Stimulated activated naive CD8-positive, alpha-beta T cell treated with anti-CD3 and anti-CD28 coated beads, Interleukin-15, amount 100 ng/mL, for 72 hours (primary cell): ENCODE measurements around the gene GRIK5.
"Not testable (repeated sequence)": the region's sequence is repeated elsewhere in the genome, so short reads cannot be mapped to it uniquely, and the experiment has no call there.

ENCODE experiments used
- ATAC-seq: fragments of 150-1000 bp; cut with Tn5 transposase; 2 replicates; pipeline ENCODE4 v1.10.0; 2021; ENCODE audit warnings: mild to moderate bottlenecking, moderate library complexity
- DNase-seq, 2 donors: peaks; one replicate each; pipeline ENCODE4 v3.0.0; 2021 to 2022
- H3K27ac Mint-ChIP-seq, 2 donors: one replicate each; pipeline ENCODE4 v1.8.0; 2022; ENCODE audit warnings: mild to moderate bottlenecking in 2 of 2, mixed read lengths in 2 of 2, moderate library complexity in 2 of 2
- H3K27me3 Mint-ChIP-seq: one replicate; pipeline ENCODE4 v1.8.0; 2022; ENCODE audit warnings: mixed read lengths
- H3K4me1 Mint-ChIP-seq: one replicate; pipeline ENCODE4 v1.8.0; 2022; ENCODE audit warnings: mild to moderate bottlenecking, mixed read lengths
- H3K4me3 Mint-ChIP-seq, 2 donors: one replicate each; pipeline ENCODE4 v1.8.0; 2022; ENCODE audit warnings: mild to moderate bottlenecking in 2 of 2, mixed read lengths in 2 of 2, moderate library complexity in 1 of 2
- H3K9me3 Mint-ChIP-seq, 2 donors: one replicate each; pipeline ENCODE4 v1.8.0; 2022; ENCODE audit warnings: mixed read lengths in 2 of 2

The GRIK5 gene

GRCh38 chr19:42069619-42070351, at the start of gene GRIK5:
Gene GRIK5, minus strand, starts transcription at chr19:42070206. Its CDS starts 4,436 bp downstream, at chr19:42065770.
- Mint-ChIP-seq H3K4me1 (no peaks in the 10 kb centered on the region), H3K9me3 (no peaks in the 10 kb centered on the region), H3K27me3 (peaks cover 21% of the 10 kb centered on the region), H3K4me3 (no peak within 1 kb of the TSS), H3K27ac (no peak within 1 kb of the TSS)
- ATAC-seq (peak; percentile 46), DNase-seq (no peak)

- H3K9me3 Mint-ChIP-seq, result no peaks in the 10 kb centered on the region
- no peak overlapping the region for H3K27ac Mint-ChIP-seq
- ATAC-seq (no peak), DNase-seq (no peak)
- H3K27me3 Mint-ChIP-seq, result no peaks in the 10 kb centered on the region
- H3K4me1 Mint-ChIP-seq, result peaks cover 82% of the 10 kb centered on the region
- H3K4me3 Mint-ChIP-seq, result no peak overlapping the region
These were observed 47.1 kb upstream of the GRIK5 start for GRCh38 chr19:42117076-42117475.

- Mint-ChIP-seq H3K4me1 (peaks cover 83% of the 10 kb centered on the region), H3K27ac (no peak overlapping the region), H3K9me3 (no peaks in the 10 kb centered on the region), H3K27me3 (no peaks in the 10 kb centered on the region), H3K4me3 (no peak overlapping the region)
- no peak for DNase-seq
- ATAC-seq, result no peak
These were observed 46.5 kb upstream of the GRIK5 start for GRCh38 chr19:42116308-42117075.

GRCh38 chr19:42115705-42116104, 45.7 kb upstream of the GRIK5 start:
- Mint-ChIP-seq H3K4me3 (no peak overlapping the region), H3K27me3 (no peaks in the 10 kb centered on the region), H3K4me1 (peaks cover 83% of the 10 kb centered on the region), H3K27ac (peak overlapping the region in 1 of 2 donors; percentile 56), H3K9me3 (no peaks in the 10 kb centered on the region)
- ATAC-seq (no peak), DNase-seq (no peak)

GRCh38 chr19:42115219-42115618, 45.2 kb upstream of the GRIK5 start:
- Mint-ChIP-seq H3K27ac (peak overlapping the region; percentile 27 to 77), H3K4me1 (peaks cover 79% of the 10 kb centered on the region), H3K4me3 (no peak overlapping the region), H3K9me3 (no peaks in the 10 kb centered on the region), H3K27me3 (no peaks in the 10 kb centered on the region)
- DNase-seq (no peak), ATAC-seq (no peak)

GRCh38 chr19:42114412-42114811, 44.4 kb upstream of the GRIK5 start:
- Mint-ChIP-seq H3K9me3 (no peaks in the 10 kb centered on the region), H3K4me3 (no peak overlapping the region), H3K27ac (no peak overlapping the region), H3K27me3 (no peaks in the 10 kb centered on the region), H3K4me1 (peaks cover 74% of the 10 kb centered on the region)
- no peak for ATAC-seq
- DNase-seq, result no peak

GRCh38 chr19:42113641-42114348, 43.8 kb upstream of the GRIK5 start:
- Mint-ChIP-seq H3K4me1 (peaks cover 71% of the 10 kb centered on the region), H3K27ac (peak overlapping the region; percentile 84 to 91), H3K27me3 (no peaks in the 10 kb centered on the region), H3K9me3 (no peaks in the 10 kb centered on the region), H3K4me3 (peak overlapping the region; percentile 17 to 24)
- peak; percentile 33 for ATAC-seq
- no peak for DNase-seq

- H3K27me3 Mint-ChIP-seq, result no peaks in the 10 kb centered on the region
- no peak overlapping the region for H3K4me3 Mint-ChIP-seq
- peaks cover 72% of the 10 kb centered on the region for H3K4me1 Mint-ChIP-seq
- peak; percentile 3 for ATAC-seq
- no peaks in the 10 kb centered on the region for H3K9me3 Mint-ChIP-seq
- peak overlapping the region; percentile 75 to 79 for H3K27ac Mint-ChIP-seq
- DNase-seq, result no peak
These were observed 41.8 kb upstream of the GRIK5 start for GRCh38 chr19:42111811-42112210.

- DNase-seq (no peak), ATAC-seq (no peak)
- H3K27ac Mint-ChIP-seq, result peak overlapping the region in 1 of 2 donors; percentile 79
- H3K4me3 Mint-ChIP-seq, result no peak overlapping the region
- H3K9me3 Mint-ChIP-seq, result no peaks in the 10 kb centered on the region
- H3K27me3 Mint-ChIP-seq, result no peaks in the 10 kb centered on the region
- H3K4me1 Mint-ChIP-seq, result peaks cover 70% of the 10 kb centered on the region
These were observed 41.4 kb upstream of the GRIK5 start for GRCh38 chr19:42111384-42111783.

GRCh38 chr19:42110658-42111057, 40.7 kb upstream of the GRIK5 start:
- Mint-ChIP-seq H3K4me3 (no peak overlapping the region), H3K27me3 (no peaks in the 10 kb centered on the region), H3K9me3 (no peaks in the 10 kb centered on the region), H3K4me1 (peaks cover 70% of the 10 kb centered on the region), H3K27ac (no peak overlapping the region)
- ATAC-seq (no peak), DNase-seq (no peak)

- Mint-ChIP-seq H3K9me3 (no peaks in the 10 kb centered on the region), H3K4me1 (peaks cover 70% of the 10 kb centered on the region), H3K27me3 (no peaks in the 10 kb centered on the region), H3K4me3 (no peak overlapping the region), H3K27ac (no peak overlapping the region)
- ATAC-seq (no peak), DNase-seq (no peak)
These were observed 39.9 kb upstream of the GRIK5 start for GRCh38 chr19:42109896-42110295.

GRCh38 chr19:42108527-42109389, 38.8 kb upstream of the GRIK5 start:
- DNase-seq (peak; percentile 81 to 87), ATAC-seq (peak; percentile 95)
- Mint-ChIP-seq H3K4me1 (peaks cover 64% of the 10 kb centered on the region), H3K4me3 (no peak overlapping the region), H3K27me3 (no peaks in the 10 kb centered on the region), H3K9me3 (no peaks in the 10 kb centered on the region), H3K27ac (no peak overlapping the region)

- H3K4me3 Mint-ChIP-seq, result peak overlapping the region in 1 of 2 donors; percentile 77
- no peaks in the 10 kb centered on the region for H3K27me3 Mint-ChIP-seq
- ATAC-seq, result no peak
- peaks cover 33% of the 10 kb centered on the region for H3K4me1 Mint-ChIP-seq
- DNase-seq, result no peak
- H3K27ac Mint-ChIP-seq, result peak overlapping the region; percentile 2 to 4
- H3K9me3 Mint-ChIP-seq, result no peaks in the 10 kb centered on the region
These were observed 35.4 kb upstream of the GRIK5 start for GRCh38 chr19:42105368-42105767.

GRCh38 chr19:42102877-42103276, 32.9 kb upstream of the GRIK5 start:
- ATAC-seq (no peak), DNase-seq (no peak)
- H3K9me3 Mint-ChIP-seq, result no peaks in the 10 kb centered on the region
- no peak overlapping the region for H3K4me3 Mint-ChIP-seq
- H3K27me3 Mint-ChIP-seq, result no peaks in the 10 kb centered on the region
- no peak overlapping the region for H3K27ac Mint-ChIP-seq
- H3K4me1 Mint-ChIP-seq, result peaks cover 27% of the 10 kb centered on the region

- not testable (repeated sequence) for H3K4me3 Mint-ChIP-seq, H3K27ac Mint-ChIP-seq, H3K9me3 Mint-ChIP-seq, ATAC-seq, DNase-seq, H3K27me3 Mint-ChIP-seq
- H3K4me1 Mint-ChIP-seq, result peaks cover 12% of the 10 kb centered on the region
These were observed 30.2 kb upstream of the GRIK5 start for GRCh38 chr19:42100241-42100640.
